Upper lobe of left lung (tissue), 4 donors: Measurements from ENCODE around the gene CLCNKA.

Experiments
- CTCF ChIP-seq, 6 experiments: fragments of 450-650 bp in 4 of 6; fragments of 200-600 bp in 2 of 6; sonication (generic) in 2 of 6; IDR thresholded peaks; one replicate each; pipeline ENCODE4 v1.5.1; 2016 to 2019; ENCODE audit warnings: antibody characterized with exemption in 6 of 6
- POLR2A ChIP-seq, 4 donors: fragments of 450-650 bp; IDR thresholded peaks; one replicate each; pipeline ENCODE4 v1.5.1; 2016 to 2017; ENCODE audit warnings: antibody characterized with exemption in 4 of 4, mild to moderate bottlenecking in 2 of 4
- POLR2AphosphoS5 ChIP-seq, 2 donors: sonication (generic); formaldehyde crosslinking; IDR thresholded peaks; one replicate each; pipeline ENCODE4 v1.5.1; 2017; ENCODE audit warnings: antibody characterized with exemption in 2 of 2

- TF ChIP-seq CTCF (IDR thresholded peaks at IDR 0.05) (no peak), POLR2AphosphoS5 (IDR thresholded peaks at IDR 0.05) (no peak), POLR2A (IDR thresholded peaks at IDR 0.05) (no peak)
These were observed 55.8 kb downstream of the CLCNKA start for GRCh38 chr1:16077406-16078245.
